HG03521 (cell line): ENCODE data around the gene CCDC170.
A peak's percentile ranks its signal among the peaks of the same experiment; 100 is the strongest.
"Not testable (repeated sequence)": the region's sequence is repeated elsewhere in the genome, so short reads cannot be mapped to it uniquely, and the experiment has no call there.

Source experiments
- ATAC-seq: cut with Tn5 transposase; IDR thresholded peaks from one replicate; pipeline ENCODE4 v1.9.1; 2021; ENCODE audit warnings: mild to moderate bottlenecking, moderate library complexity; ENCODE audit not compliant: unreplicated experiment

The CCDC170 gene

GRCh38 chr6:151494235-151494935, 568 bp downstream of the CCDC170 start:
- ATAC-seq, result no peak

DNA sequence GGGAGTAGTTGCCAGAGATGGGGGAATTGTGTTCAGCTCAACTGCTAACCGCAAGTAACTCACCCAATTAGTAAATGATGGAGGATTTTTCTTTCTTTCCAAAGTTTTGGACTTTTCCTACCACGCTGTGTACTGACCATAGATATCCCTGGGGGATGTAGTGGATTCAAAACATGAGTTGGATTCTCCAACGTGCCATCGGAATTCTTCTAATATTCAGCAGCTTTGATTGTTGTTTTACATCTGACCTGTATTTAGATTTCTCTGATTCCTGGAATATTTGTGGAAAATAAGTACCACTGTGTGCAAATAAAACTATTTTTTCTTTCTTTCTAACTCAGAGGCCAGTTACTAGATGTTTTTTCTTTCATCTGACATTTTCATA, 1.1 kb downstream of the CCDC170 start:
- no peak for ATAC-seq

- ATAC-seq, result no peak
These were observed 1.6 kb downstream of the CCDC170 start for GRCh38 chr6:151495380-151495779.

- ATAC-seq, result peak; percentile 32
These were observed 4.1 kb downstream of the CCDC170 start for GRCh38 chr6:151497905-151498304.

- ATAC-seq, result peak; percentile 60
These were observed 4.5 kb downstream of the CCDC170 start for GRCh38 chr6:151498327-151498726.

DNA sequence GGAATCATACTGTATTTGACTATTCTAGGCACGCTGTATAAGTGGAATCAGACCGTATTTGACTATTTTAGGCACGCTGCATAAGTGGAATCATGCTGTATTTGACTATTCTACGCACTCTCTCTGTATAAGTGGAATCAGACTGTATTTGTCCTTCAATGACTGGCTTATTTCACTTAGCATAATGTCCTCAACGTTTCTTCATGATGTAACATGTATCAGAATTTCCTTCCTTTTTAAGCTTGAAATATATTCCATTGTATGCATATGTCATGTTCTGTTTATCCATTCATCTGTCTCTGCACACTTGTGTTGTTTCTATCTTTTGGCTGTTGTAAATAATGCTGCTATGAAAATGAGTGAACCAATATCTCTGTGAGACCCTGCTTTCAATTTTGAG, 5.7 kb downstream of the CCDC170 start:
- ATAC-seq, result no peak

DNA sequence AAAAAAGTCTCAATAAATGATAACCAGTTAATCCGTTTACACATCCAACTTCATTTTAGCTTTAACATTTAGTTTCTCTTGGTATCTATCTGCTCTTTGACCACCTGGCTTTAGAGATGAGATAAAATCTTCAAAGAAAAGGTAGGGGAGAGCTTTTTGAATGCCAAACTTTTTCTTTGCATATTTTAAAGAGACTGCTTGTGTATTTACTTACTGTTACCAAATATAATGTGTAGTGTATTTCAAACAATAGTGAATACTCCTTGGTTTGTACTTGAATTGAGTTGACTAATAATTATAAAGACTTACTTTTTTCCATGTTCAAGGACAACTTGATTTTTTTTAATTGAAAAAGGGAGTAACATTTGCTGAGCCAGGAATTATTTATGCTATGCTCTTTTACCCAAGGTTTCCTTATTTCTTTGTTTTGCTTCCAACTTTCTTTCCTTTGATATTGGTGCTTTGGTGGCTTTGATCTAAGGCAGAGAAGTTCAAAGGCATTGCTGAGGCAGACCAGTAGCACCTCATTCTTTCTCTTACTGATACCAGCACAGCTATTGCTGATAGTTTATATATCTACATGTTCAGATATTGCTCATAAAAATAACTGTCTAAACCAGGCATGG, 7.8 kb downstream of the CCDC170 start:
- ATAC-seq, result no peak

GRCh38 chr6:151502499-151502898, 8.7 kb downstream of the CCDC170 start:
- ATAC-seq, result no peak

GRCh38 chr6:151506761-151507160, 12.9 kb downstream of the CCDC170 start:
- ATAC-seq, result no peak

DNA sequence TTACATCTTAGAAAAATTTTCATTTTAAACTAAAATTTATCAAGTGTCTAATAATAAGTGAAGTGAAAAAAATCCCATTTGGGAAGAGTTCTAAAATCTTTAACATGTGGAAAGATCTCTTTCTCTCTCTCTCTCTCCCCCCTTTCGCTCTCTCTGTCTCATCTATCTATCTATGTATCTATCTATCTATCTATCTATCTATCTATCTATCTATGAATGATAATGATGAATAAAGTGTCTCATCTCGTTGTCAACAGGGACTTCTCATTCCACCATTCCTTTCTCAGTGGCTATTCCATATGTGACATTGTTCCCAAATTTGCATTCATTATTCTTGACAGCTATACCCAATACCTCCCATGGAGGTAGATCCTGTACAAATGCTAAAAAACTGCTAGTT, 15.2 kb downstream of the CCDC170 start:
- ATAC-seq, result no peak

- ATAC-seq, result no peak
These were observed 18.7 kb downstream of the CCDC170 start for GRCh38 chr6:151512481-151512880.

GRCh38 chr6:151514000-151514730, 20.3 kb downstream of the CCDC170 start:
- no peak for ATAC-seq

GRCh38 chr6:151518992-151519391, 25.2 kb downstream of the CCDC170 start:
- ATAC-seq, result not testable (repeated sequence)

DNA sequence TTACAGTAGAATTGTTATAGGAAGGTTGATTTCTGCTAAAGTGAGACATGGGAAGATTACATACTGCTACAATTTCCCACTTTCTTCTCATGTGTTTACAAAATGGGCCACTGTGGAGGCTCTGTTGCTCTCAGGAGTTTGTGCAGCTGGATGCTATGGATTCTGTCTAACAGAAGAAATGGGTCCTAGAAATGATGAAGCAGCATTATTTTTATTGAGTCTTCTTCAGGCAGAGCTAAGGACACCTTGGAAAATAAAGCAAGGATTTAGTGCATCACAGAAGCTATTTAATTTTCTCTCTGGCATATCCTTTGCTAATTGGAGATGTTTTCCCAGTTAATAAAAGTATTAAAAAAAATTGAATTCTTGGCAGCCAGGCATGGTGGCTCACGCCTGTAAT, 29.2 kb downstream of the CCDC170 start:
- ATAC-seq, result no peak

GRCh38 chr6:151524059-151524458, 30.2 kb downstream of the CCDC170 start:
- no peak for ATAC-seq

GRCh38 chr6:151534576-151534975, 40.8 kb downstream of the CCDC170 start:
- ATAC-seq, result no peak

GRCh38 chr6:151535476-151536187, 41.8 kb downstream of the CCDC170 start:
- ATAC-seq, result no peak

DNA sequence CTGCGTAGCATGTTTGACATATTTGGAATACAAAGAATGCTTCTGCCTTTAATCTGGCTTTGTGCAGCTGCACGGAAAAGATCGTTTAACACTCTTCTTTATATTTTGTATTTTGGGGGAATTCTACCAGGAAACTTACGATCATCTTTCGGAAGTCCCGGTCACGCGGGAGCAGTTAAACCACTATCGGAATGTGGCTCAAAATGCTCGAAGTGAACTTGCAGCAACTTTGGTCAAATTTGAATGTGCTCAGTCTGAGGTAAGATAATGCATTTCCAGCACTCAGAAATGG, 42.3 kb downstream of the CCDC170 start:
- no peak for ATAC-seq

GRCh38 chr6:151537556-151537955, 43.7 kb downstream of the CCDC170 start:
- ATAC-seq, result no peak

GRCh38 chr6:151539506-151540268, 45.9 kb downstream of the CCDC170 start:
- no peak for ATAC-seq

- no peak for ATAC-seq
These were observed 50.6 kb downstream of the CCDC170 start for GRCh38 chr6:151544453-151544852.
